Caco-2 (cell line): ENCODE measurements around the gene CEP85L. TPM values are rescaled to one million over a fixed set of nuclear protein-coding genes. Genes with fewer than 3 reads are reported as not detected.

ENCODE experiments used
- BruUV-seq: library from RNA; stranded (reverse); fragments of 400-500 nt; replicated peaks from 2 replicates; lab custom pipeline; 2021; lab: Mats Ljungman, UMichigan
- CTCF ChIA-PET: fragments of 300-600 bp; sonication (Branson Sonifier 250); formaldehyde crosslinking; loops from one replicate; lab custom pipeline; 2022; ENCODE audit warnings: antibody characterized with exemption; lab: Charles Lee
- POLR2A ChIA-PET: fragments of 300-600 bp; sonication (Branson Sonifier 250); formaldehyde crosslinking; loops from one replicate; lab custom pipeline; 2022; ENCODE audit warnings: antibody characterized with exemption; lab: Charles Lee
- DNase-seq, 2 experiments: peaks; one replicate each; pipeline versions ENCODE4 v3.0.0 to v3.0.0-alpha.2; 2020 to 2022
- H3K27me3 ChIP-seq: replicated peaks from 2 replicates; pipeline ENCODE4 v1.6.0; 2011; ENCODE audit warnings: low read length; ENCODE audit not compliant: control insufficient read depth, insufficient read depth
- H3K36me3 ChIP-seq: 2 replicates; pipeline ENCODE4 v1.5.1; 2011; ENCODE audit warnings: low read length; ENCODE audit not compliant: control insufficient read depth, insufficient read depth
- H3K4me1 ChIP-seq: fragments of 250-450 bp; sonication (Bioruptor Pico); 2 replicates; pipeline ENCODE4 v1.5.1; 2020; ENCODE audit warnings: mild to moderate bottlenecking
- H3K4me3 ChIP-seq: 2 replicates; pipeline ENCODE4 v1.5.1; 2011; ENCODE audit warnings: low read depth, mild to moderate bottlenecking, control low read depth, low read length
- H3K9me3 ChIP-seq: fragments of 250-450 bp; sonication (Bioruptor Pico); 2 replicates; pipeline ENCODE4 v1.5.1; 2020; ENCODE audit warnings: mild to moderate bottlenecking, moderate library complexity
- H3K27ac Mint-ChIP-seq: one replicate; pipeline ENCODE4 v1.8.0; 2022; ENCODE audit warnings: mixed read lengths; ENCODE audit not compliant: unreplicated experiment
- H3K27me3 Mint-ChIP-seq: one replicate; pipeline ENCODE4 v1.8.0; 2022; ENCODE audit warnings: mixed read lengths; ENCODE audit not compliant: insufficient read depth, unreplicated experiment
- H3K36me3 Mint-ChIP-seq: one replicate; pipeline ENCODE4 v1.8.0; 2022; ENCODE audit warnings: mild to moderate bottlenecking, mixed read lengths; ENCODE audit not compliant: insufficient read depth, unreplicated experiment
- H3K4me1 Mint-ChIP-seq: one replicate; pipeline ENCODE4 v1.8.0; 2022; ENCODE audit warnings: low read depth, mixed read lengths; ENCODE audit not compliant: unreplicated experiment
- H3K4me3 Mint-ChIP-seq: one replicate; pipeline ENCODE4 v1.8.0; 2022; ENCODE audit warnings: mild to moderate bottlenecking, moderate library complexity, mixed read lengths; ENCODE audit not compliant: unreplicated experiment
- H3K9me3 Mint-ChIP-seq: one replicate; pipeline ENCODE4 v1.8.0; 2022; ENCODE audit warnings: mixed read lengths; ENCODE audit not compliant: unreplicated experiment
- intact Hi-C: fragments of 100-400 bp; cut with micrococcal nuclease; formaldehyde crosslinking; loops from one replicate; pipeline ENCODE4 v1.10.0; 2022; ENCODE audit not compliant: unreplicated experiment
- total RNA-seq: library from RNA; stranded (reverse); gene quantifications from 2 replicates; pipeline ENCODE4 v1.2.3, GENCODE V29; 2022
- TF ChIP-seq, protein P1 (sequence below), 2 experiments: fragments of 200-600 bp in 1 of 2; IDR thresholded peaks; 1 replicate in 1 of 2; 2 replicates in 1 of 2; pipeline versions ENCODE4 v1.5.1 to v1.8.0; 2011 to 2022; ENCODE audit warnings: antibody characterized with exemption in 1 of 2, control low read depth in 1 of 2, inconsistent platforms in 1 of 2, low read depth in 1 of 2, low read length in 1 of 2, mild to moderate bottlenecking in 1 of 2, moderate library complexity in 1 of 2; ENCODE audit not compliant: insufficient read depth in 1 of 2, severe bottlenecking in 1 of 2, unreplicated experiment in 1 of 2

CEP85L gene
- total RNA-seq, 1 experiment from 2014 or later: 0.29 TPM

DNA sequence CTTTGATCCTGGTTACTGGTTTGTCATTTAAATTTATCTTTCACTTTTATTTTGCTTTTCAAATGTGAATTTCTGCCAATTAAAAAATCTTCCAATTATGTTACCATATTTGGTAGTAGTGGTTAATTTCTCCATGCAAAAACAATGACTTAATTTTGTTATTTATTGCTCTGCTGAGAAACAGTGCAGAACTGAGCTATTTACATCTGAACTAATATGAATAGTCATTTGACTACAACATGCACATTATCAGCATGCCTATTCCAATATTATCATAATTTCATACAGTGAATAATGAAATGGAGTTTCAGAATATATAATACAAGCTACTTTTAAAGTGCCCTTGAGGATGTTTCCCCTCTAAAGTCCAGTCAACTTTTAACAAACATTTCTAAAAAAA, 102.8 kb downstream of the CEP85L start:
- Histone ChIP-seq H3K27me3 (no peaks in the 10 kb centered on the region), H3K9me3 (no peaks in the 10 kb centered on the region), H3K36me3 (no peaks in the 10 kb centered on the region), H3K4me1 (no peaks in the 10 kb centered on the region), H3K4me3 (no peak overlapping the region)
- intact Hi-C loops: no loop called here
- Mint-ChIP-seq H3K27me3 (peaks cover 4% of the 10 kb centered on the region), H3K4me1 (no peaks in the 10 kb centered on the region), H3K9me3 (no peaks in the 10 kb centered on the region), H3K4me3 (no peak overlapping the region), H3K36me3 (no peaks in the 10 kb centered on the region), H3K27ac (no peak overlapping the region)
- ChIA-PET POLR2A (no interaction called here), CTCF (no interaction called here)
- TF ChIP-seq, protein P1, sequence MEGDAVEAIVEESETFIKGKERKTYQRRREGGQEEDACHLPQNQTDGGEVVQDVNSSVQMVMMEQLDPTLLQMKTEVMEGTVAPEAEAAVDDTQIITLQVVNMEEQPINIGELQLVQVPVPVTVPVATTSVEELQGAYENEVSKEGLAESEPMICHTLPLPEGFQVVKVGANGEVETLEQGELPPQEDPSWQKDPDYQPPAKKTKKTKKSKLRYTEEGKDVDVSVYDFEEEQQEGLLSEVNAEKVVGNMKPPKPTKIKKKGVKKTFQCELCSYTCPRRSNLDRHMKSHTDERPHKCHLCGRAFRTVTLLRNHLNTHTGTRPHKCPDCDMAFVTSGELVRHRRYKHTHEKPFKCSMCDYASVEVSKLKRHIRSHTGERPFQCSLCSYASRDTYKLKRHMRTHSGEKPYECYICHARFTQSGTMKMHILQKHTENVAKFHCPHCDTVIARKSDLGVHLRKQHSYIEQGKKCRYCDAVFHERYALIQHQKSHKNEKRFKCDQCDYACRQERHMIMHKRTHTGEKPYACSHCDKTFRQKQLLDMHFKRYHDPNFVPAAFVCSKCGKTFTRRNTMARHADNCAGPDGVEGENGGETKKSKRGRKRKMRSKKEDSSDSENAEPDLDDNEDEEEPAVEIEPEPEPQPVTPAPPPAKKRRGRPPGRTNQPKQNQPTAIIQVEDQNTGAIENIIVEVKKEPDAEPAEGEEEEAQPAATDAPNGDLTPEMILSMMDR (IDR thresholded peaks at IDR 0.05; ENCODE audit: insufficient read depth in 1 of 2, low read depth in 1 of 2, low read length in 1 of 2, severe bottlenecking in 1 of 2, unreplicated experiment in 1 of 2): no peak
- no TSS peak for BruUV-seq
- no peak for DNase-seq

DNA sequence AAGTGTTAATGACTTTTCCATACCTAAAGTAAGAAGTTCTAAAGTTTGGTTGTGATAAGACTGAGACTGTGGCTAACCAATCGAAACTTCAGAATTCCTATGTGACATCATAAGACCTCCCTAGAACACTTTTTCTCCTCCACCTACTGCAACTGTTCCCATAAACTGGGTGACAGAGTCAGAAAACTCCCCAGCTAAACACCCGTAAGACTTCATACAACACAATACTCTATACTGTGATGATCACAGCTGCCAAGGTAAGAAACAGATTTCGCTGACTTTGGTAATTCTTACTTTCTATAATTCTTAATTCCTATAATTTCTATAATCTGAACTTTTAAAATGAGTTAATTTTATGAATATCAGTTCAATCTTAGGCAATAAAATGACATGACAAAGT, 103.3 kb downstream of the CEP85L start, which contains the start of gene PLN:
PLN (plus strand) TSS at position 161 of the 400 bp plus-strand sequence. CDS start 10,626 bp downstream, outside the sequence.
- Mint-ChIP-seq H3K4me3 (no peak within 1 kb of the TSS), H3K27me3 (peaks cover 4% of the 10 kb centered on the region), H3K27ac (no peak within 1 kb of the TSS), H3K4me1 (no peaks in the 10 kb centered on the region), H3K36me3 (no peaks in the 10 kb centered on the region), H3K9me3 (no peaks in the 10 kb centered on the region)
- Histone ChIP-seq H3K9me3 (no peaks in the 10 kb centered on the region), H3K27me3 (no peaks in the 10 kb centered on the region), H3K4me1 (no peaks in the 10 kb centered on the region), H3K36me3 (no peaks in the 10 kb centered on the region), H3K4me3 (no peak within 1 kb of the TSS)
- ChIA-PET POLR2A (no interaction called here), CTCF (no interaction called here)
- no TSS peak for BruUV-seq
- intact Hi-C loops: no loop called here
- no peak for DNase-seq
- TF ChIP-seq, protein P1 (IDR thresholded peaks at IDR 0.05; ENCODE audit: insufficient read depth in 1 of 2, low read depth in 1 of 2, low read length in 1 of 2, severe bottlenecking in 1 of 2, unreplicated experiment in 1 of 2): no peak

DNA sequence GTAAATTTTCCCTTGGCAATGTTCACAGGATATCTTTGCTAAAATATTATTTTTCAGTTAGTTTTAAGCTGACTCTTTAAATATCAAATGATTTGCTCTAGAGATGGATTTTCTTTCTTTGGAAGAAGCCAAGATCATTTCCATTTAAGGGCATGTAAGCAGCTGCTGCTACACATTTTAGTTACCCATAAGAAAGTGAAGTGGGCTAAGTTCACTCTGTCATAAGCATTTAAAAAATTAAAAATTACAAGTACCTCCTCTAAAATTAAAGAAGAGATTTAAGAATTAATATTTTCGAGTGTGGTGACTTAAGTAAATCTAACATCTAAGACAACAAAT, 104.5 kb downstream of the CEP85L start:
- ChIA-PET POLR2A (no interaction called here), CTCF (no interaction called here)
- Mint-ChIP-seq H3K27me3 (peaks cover 4% of the 10 kb centered on the region), H3K9me3 (no peaks in the 10 kb centered on the region), H3K27ac (no peak overlapping the region), H3K36me3 (no peaks in the 10 kb centered on the region), H3K4me1 (no peaks in the 10 kb centered on the region), H3K4me3 (no peak overlapping the region)
- TF ChIP-seq, protein P1 (IDR thresholded peaks at IDR 0.05; ENCODE audit: insufficient read depth in 1 of 2, low read depth in 1 of 2, low read length in 1 of 2, severe bottlenecking in 1 of 2, unreplicated experiment in 1 of 2): no peak
- no peaks in the 10 kb centered on the region for H3K4me1 ChIP-seq
- no peaks in the 10 kb centered on the region for H3K27me3 ChIP-seq
- H3K4me3 ChIP-seq: no peak overlapping the region
- no peaks in the 10 kb centered on the region for H3K36me3 ChIP-seq
- H3K9me3 ChIP-seq: no peaks in the 10 kb centered on the region
- DNase-seq: no peak
- no TSS peak for BruUV-seq
- intact Hi-C loops: no loop called here
